Stimulated activated naive CD8-positive, alpha-beta T cell treated with anti-CD3 and anti-CD28 coated beads, Interleukin-15, Interleukin-2, amounts not matched to agents 100 U/mL and 50 U/mL, for 24 hours (primary cell): Measurements from ENCODE around the gene TICAM2.
A peak's percentile ranks its signal among the peaks of the same experiment; 100 is the strongest.

Experiments
- ATAC-seq: fragments of 150-1000 bp; cut with Tn5 transposase; one replicate; pipeline ENCODE4 v1.10.0; 2021
- DNase-seq: peaks from one replicate; pipeline ENCODE4 v3.0.0; 2021

The TICAM2 gene

DNA sequence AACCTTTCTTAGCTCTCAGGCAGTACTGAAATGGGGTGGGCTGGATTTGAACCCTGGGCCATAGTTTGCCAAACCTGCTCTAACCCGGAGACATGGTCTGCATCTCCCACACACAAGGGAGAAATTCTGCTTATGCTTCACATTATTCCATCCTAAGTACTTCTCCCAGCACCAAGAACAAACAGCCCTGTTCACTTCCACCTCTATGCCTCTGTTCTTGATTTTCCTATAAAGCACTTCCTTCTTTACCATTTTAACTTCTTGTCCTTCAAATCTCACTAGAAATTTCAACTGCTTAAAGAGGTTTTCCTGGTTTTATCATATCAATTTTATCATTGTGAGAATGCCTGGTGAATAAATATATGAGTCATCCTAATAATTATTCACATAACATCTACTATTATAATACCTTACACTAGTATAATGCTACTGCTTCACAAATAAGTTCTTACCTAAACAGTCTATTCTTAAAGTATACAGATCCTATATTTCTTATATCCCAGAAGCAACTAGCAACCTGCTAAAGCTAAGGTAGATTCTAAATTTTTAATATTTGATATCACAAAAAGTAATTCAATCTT, 70.4 kb downstream of the TICAM2 start:
- ATAC-seq = no peak
- DNase-seq = no peak

DNA sequence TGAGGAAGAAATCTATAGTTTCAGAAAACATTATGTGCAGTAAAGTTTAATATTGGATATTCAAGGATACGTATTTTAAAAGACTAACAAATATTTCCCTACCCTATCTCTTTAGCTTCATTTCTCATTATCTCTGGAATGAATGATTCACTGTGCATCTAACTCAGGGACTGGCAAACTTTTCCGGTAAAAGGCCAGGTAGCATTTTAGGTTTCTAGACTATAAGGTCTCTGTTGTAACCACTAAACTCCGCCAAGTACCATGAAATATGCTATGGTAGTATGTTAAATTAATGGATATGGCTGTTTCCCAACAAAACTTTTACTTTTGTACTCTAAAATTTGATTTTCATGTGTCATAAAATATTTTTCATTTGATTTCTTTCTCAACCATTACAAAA, 70.9 kb downstream of the TICAM2 start:
- DNase-seq (no peak), ATAC-seq (peak; percentile 43)

DNA sequence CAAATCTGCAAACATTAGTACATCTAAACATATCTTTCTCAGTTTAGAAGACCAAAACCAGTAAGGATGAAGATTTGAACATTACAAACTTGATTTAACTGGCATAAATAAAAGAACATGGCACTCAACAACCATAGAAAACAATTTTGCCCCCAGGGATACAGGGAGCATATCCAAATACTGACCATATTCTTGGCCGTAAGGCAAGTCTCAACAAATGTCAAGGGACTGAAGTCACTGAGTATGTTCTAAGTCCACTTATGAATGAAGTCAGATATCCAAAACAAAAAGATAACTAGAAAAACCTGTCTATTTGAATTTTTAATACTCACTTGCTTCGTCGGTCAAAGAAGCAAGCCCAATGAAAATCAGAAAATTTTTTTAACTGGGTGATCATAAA, 71.9 kb downstream of the TICAM2 start:
- DNase-seq = no peak

More for the DNA sequence above, 71.9 kb downstream of the TICAM2 start:
- no peak for ATAC-seq
